K562 (cell line): ENCODE results near the gene ENC1. TPM values are rescaled to one million over a fixed set of nuclear protein-coding genes. Genes with fewer than 3 reads are reported as not detected.

Experiments
- C11orf30 ChIP-seq: fragments of 450-650 bp; IDR thresholded peaks from 2 replicates; pipeline ENCODE4 v1.6.1; 2016; ENCODE audit warnings: low read depth, mild to moderate bottlenecking
- CEBPZ ChIP-seq: fragments of 150-350 bp; IDR thresholded peaks from 2 replicates; pipeline ENCODE4 v1.6.1; 2014; ENCODE audit warnings: low read depth, mild to moderate bottlenecking, low read length, borderline replicate concordance
- FUS ChIP-seq: fragments of 200-400 bp; formaldehyde crosslinking; optimal IDR thresholded peaks from 2 replicates; pipeline ENCODE3; 2017; ENCODE audit warnings: low read depth, low read length
- HMGXB4 ChIP-seq: sonication (generic); formaldehyde crosslinking; IDR thresholded peaks from 2 replicates; pipeline ENCODE4 v1.8.1; 2023; ENCODE audit warnings: mild to moderate bottlenecking, missing genetic modification reagents
- MEF2A ChIP-seq: IDR thresholded peaks from 2 replicates; pipeline ENCODE4 v1.6.1; 2011; ENCODE audit warnings: low read depth, mild to moderate bottlenecking, low read length, moderate library complexity; ENCODE audit not compliant: control insufficient read depth
- MLX ChIP-seq, 2 experiments: fragments of 450-650 bp in 1 of 2; sonication (generic) in 1 of 2; formaldehyde crosslinking; conservative IDR thresholded peaks; 2 replicates each; pipeline versions ENCODE4 v1.4.0 to v1.8.1; 2020 to 2022; ENCODE audit warnings: mild to moderate bottlenecking in 1 of 2, missing genetic modification reagents in 1 of 2
- NFIX ChIP-seq: fragments of 250-450 bp; sonication (Bioruptor Pico); IDR thresholded peaks from 2 replicates; pipeline ENCODE4 v1.4.0; 2020; ENCODE audit warnings: low read depth, mild to moderate bottlenecking, moderate library complexity
- SP2 ChIP-seq: IDR thresholded peaks from 2 replicates; pipeline ENCODE4 v1.6.1; 2011; ENCODE audit warnings: mild to moderate bottlenecking, low read depth, low read length, moderate library complexity; ENCODE audit not compliant: poor library complexity, severe bottlenecking; ENCODE audit errors: extremely low read depth
- SRSF7 ChIP-seq: fragments of 200-400 bp; formaldehyde crosslinking; optimal IDR thresholded peaks from 2 replicates; pipeline ENCODE3; 2017; ENCODE audit warnings: mild to moderate bottlenecking, low read depth, low read length
- TSC22D4 ChIP-seq: fragments of 450-650 bp; IDR thresholded peaks from 2 replicates; pipeline ENCODE4 v1.6.1; 2016; ENCODE audit warnings: missing genetic modification characterization, missing biosample characterization, control low read depth
- ZBTB2 ChIP-seq: fragments of 450-650 bp; IDR thresholded peaks from 2 replicates; pipeline ENCODE4 v1.6.1; 2016; ENCODE audit warnings: antibody characterized with exemption
- ZNF551 ChIP-seq: fragments of 250-450 bp; sonication (Bioruptor Pico); IDR thresholded peaks from 2 replicates; pipeline ENCODE4 v1.5.0; 2021; ENCODE audit warnings: mild to moderate bottlenecking, moderate library complexity
- polyA plus RNA-seq, 8 experiments: library from polyadenylated mRNA; depleted of rRNA in 4 of 8; stranded (reverse) in 5 of 8; unstranded in 3 of 8; fragments of >200 nt; fragmentation: Nextera tagmentation in 2 of 8; fragmentation: Illumina TruSeq in 1 of 8; extraction: Ambion mirVana in 2 of 8; extraction: Trizol in 1 of 8; gene quantifications; 2 replicates each; pipeline versions ENCODE4 v1.2.1 to v1.2.3, GENCODE V29; 2011 to 2014; ENCODE audit warnings: inconsistent platforms in 1 of 8, missing spikeins in 1 of 8
- total RNA-seq, 7 experiments: library from RNA; depleted of rRNA in 6 of 7; stranded (reverse); fragments of >200 nt in 6 of 7; fragmentation: Illumina TruSeq in 2 of 7; extraction: Trizol in 2 of 7; gene quantifications; 2 replicates each; pipeline versions ENCODE4 v1.2.1 to v1.2.3, GENCODE V29; 2011 to 2021; ENCODE audit warnings: low replicate concordance in 1 of 7
- TF ChIP-seq, protein P1 (sequence below), 2 experiments: fragments of 450-650 bp in 1 of 2; sonication (generic) in 1 of 2; formaldehyde crosslinking in 1 of 2; IDR thresholded peaks in 1 of 2; conservative IDR thresholded peaks in 1 of 2; 2 replicates each; pipeline versions ENCODE4 v1.6.1 to v1.8.1; 2016 to 2023; ENCODE audit warnings: mild to moderate bottlenecking in 2 of 2, moderate library complexity in 2 of 2, inconsistent platforms in 1 of 2, missing genetic modification reagents in 1 of 2
- TF ChIP-seq, protein P2 (sequence below): sonication (generic); IDR thresholded peaks from 2 replicates; pipeline ENCODE4 v1.6.1; 2016

Gene ENC1
- total and polyA plus RNA-seq, 9 of the 15 experiments (the other 6 are each of a cell fraction or from before 2014, with no cell fraction given), result 0.17 to 3.2 (median 0.97) TPM

DNA sequence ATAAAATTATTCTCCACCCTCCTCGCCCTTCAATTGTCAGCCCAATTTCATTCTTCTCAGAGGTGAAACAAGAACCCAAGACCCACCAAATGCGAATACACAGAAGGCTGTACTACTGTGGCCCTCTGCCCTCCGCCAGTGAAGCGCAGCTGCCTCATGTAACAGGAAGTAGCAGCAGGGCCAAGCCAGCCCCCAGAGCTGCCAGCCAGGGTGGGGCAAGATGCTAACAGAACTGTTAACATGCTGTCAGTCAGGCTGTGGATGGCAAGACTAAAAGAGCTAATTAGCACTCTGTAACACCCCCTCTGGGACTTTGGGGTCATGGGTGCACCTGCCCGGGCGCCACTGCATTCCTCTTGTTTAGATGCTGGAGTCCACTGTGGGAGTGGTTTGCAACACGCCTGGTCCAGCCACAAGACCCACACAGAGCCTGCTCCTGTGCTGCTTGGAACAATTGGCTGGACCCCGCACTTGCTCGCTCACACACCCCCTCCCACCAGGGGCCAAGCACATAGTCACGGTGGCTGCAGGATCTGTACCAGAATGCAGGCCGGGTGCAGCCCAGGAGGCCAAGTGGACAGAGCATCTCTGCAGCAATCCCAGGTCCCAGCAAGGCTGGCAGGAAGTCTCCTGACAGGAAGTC, 30.0 kb upstream of the ENC1 start (continued):
- TF ChIP-seq CEBPZ (no peak), TSC22D4 (tag) (no peak), SRSF7 (no peak), ZBTB2 (no peak), NFIX (no peak), ZNF551 (CRISPR knock-in tag) (no peak), HMGXB4 (CRISPR knock-in tag) (no peak), FUS (no peak), C11orf30 (no peak), SP2 (no peak), MLX (CRISPR knock-in tag; conservative IDR thresholded peaks at IDR 0.05) (no peak), MEF2A (no peak)
- TF ChIP-seq, protein P1, sequence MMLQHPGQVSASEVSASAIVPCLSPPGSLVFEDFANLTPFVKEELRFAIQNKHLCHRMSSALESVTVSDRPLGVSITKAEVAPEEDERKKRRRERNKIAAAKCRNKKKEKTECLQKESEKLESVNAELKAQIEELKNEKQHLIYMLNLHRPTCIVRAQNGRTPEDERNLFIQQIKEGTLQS (IDR thresholded peaks at IDR 0.05), result no peak
- TF ChIP-seq, protein P1 (CRISPR knock-in tag; conservative IDR thresholded peaks at IDR 0.05), result no peak
- TF ChIP-seq, protein P2, sequence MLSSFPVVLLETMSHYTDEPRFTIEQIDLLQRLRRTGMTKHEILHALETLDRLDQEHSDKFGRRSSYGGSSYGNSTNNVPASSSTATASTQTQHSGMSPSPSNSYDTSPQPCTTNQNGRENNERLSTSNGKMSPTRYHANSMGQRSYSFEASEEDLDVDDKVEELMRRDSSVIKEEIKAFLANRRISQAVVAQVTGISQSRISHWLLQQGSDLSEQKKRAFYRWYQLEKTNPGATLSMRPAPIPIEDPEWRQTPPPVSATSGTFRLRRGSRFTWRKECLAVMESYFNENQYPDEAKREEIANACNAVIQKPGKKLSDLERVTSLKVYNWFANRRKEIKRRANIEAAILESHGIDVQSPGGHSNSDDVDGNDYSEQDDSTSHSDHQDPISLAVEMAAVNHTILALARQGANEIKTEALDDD, result no peak
